Coronary artery (tissue), 2 donors: ENCODE results near the gene ATP2A3.

Source experiments
- DNase-seq: peaks from one replicate; pipeline ENCODE4 v3.0.0-alpha.2; 2017; ENCODE audit warnings: low spot score
- H3K27ac ChIP-seq, 2 donors: fragments of 200-600 bp; sonication (generic); one replicate each; pipeline ENCODE4 v1.5.1; 2016 to 2019
- H3K4me3 ChIP-seq: fragments of 200-600 bp; sonication (generic); 2 replicates; pipeline ENCODE4 v1.5.1; 2016; ENCODE audit warnings: mild to moderate bottlenecking, moderate library complexity
- CTCF ChIP-seq: fragments of 200-600 bp; sonication (generic); IDR thresholded peaks from one replicate; pipeline ENCODE4 v1.5.1; 2019; ENCODE audit warnings: antibody characterized with exemption

Gene ATP2A3

DNA sequence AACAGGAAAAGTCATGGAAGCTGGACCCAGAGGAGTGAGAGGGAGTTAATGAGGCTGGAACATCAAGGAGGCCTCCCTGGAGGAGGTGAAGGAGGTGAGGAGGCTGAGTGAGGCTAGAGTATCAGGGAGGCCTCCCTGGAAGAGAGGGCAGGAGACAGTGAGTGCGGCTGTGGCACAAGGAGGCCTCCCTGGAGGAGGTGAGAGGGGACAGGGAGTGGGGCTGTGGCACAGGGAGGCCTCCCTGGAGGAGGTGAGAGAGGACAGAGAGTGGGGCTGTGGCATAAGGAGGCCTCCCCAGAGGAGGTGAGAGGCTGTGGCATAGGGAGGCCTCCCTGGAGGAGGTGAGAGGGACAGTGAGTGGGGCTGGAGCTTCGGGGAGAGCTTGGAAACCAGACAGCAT lies 76.8 kb downstream of the ATP2A3 start:
- Histone ChIP-seq H3K4me3 (no peak overlapping the region), H3K27ac (peak overlapping the region in 1 of 2 donors; percentile 89)
- no peak for DNase-seq
- TF ChIP-seq CTCF = no peak

DNA sequence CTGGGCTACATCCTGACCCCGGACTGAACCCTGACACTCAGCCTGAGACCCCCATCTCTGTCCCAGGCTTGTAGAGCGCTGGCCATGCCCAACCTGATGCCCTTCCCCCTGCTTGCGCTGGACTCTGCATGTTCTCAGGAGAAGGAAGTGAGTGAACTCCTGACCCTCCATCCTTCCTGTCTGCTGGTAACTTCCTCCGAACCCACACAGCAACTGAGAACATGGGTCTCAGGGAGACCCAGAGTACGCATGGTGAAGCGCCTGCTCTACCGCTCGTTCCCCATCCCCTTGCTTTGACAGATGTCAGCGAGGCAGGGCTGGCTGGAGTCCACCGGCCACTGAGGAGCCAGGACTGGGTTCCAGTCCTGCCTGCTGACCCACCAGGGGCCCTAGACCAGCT lies 77.5 kb downstream of the ATP2A3 start:
- peak overlapping the region in 1 of 2 donors; percentile 89 for H3K27ac ChIP-seq
- no peak overlapping the region for H3K4me3 ChIP-seq
- TF ChIP-seq CTCF = no peak
- no peak for DNase-seq

- TF ChIP-seq CTCF = no peak
- DNase-seq = no peak
- Histone ChIP-seq H3K27ac (peak overlapping the region in 1 of 2 donors; percentile 28), H3K4me3 (no peak overlapping the region)
Observed at GRCh38 chr17:3885970-3886369, 78.3 kb downstream of the ATP2A3 start.

DNA sequence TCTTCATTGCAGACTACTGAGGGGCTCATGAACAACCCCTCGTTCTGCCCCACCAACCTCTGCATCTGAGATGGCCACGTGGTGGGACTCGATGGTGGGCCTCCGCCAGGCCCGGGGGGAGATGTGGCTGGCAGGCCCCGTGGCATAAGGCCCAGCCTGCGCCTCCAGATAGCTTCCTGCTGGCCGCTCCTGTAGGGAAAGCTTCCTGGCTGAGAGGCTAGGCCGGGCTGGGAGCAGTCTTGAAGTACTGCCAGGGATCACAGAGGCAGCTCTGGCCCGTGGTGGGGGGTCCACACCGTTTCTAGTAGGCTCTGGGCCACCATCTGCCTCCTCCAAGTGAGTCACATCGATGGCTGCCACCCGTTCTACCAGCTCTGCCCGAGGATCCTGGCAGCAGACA lies 79.0 kb downstream of the ATP2A3 start:
- no peak for TF ChIP-seq CTCF

GRCh38 chr17:3884188-3884587 lies 80.0 kb downstream of the ATP2A3 start:
- TF ChIP-seq CTCF = no peak
- DNase-seq = no peak
- H3K27ac ChIP-seq = no peak overlapping the region
- H3K4me3 ChIP-seq = no peak overlapping the region

More for the DNA sequence above, 79.0 kb downstream of the ATP2A3 start:
- Histone ChIP-seq H3K27ac (peak overlapping the region in 1 of 2 donors; percentile 28), H3K4me3 (no peak overlapping the region)
- no peak for DNase-seq

- TF ChIP-seq CTCF = no peak
- no peak overlapping the region for H3K27ac ChIP-seq
- no peak for DNase-seq
- no peak overlapping the region for H3K4me3 ChIP-seq
Observed at GRCh38 chr17:3882276-3882675, 82.0 kb downstream of the ATP2A3 start.

GRCh38 chr17:3880983-3881382 lies 83.3 kb downstream of the ATP2A3 start:
- no peak for DNase-seq
- H3K4me3 ChIP-seq = no peak overlapping the region
- no peak for TF ChIP-seq CTCF
- H3K27ac ChIP-seq = no peak overlapping the region
